ENCODE data around the gene CFAP99.

CFAP99 gene

DNA sequence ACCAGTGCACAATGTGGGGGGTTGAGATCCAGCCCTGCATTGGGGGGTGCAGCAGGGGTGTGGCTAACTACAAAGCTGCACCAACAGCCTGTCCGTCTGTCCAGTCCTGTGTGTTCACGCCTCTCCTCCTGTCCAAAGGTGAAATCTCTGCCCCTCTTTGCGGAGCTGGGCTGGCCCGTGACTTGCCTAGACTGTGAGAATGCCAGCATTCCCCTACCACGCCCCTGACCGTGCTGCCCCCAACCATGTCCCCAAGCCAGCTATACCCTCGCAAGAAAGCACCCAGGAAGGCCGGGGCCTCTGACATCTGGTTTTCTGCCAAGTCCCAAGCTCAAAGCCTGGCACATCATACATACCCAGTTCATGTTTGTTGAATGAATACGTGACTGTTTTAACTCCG lies 19.5 kb upstream of the CFAP99 start:
- no peak for TF ChIP-seq TAF1 (IDR thresholded peaks at IDR 0.05; ENCODE audit: low read depth)
- TF ChIP-seq ZBTB7A (IDR thresholded peaks at IDR 0.05; ENCODE audit: low read depth) = no peak
- no peak for TF ChIP-seq EP300 (IDR thresholded peaks at IDR 0.05; ENCODE audit: borderline replicate concordance)
- TF ChIP-seq TCF12 (IDR thresholded peaks at IDR 0.05; ENCODE audit: low read depth) = no peak
- TF ChIP-seq, protein P1, sequence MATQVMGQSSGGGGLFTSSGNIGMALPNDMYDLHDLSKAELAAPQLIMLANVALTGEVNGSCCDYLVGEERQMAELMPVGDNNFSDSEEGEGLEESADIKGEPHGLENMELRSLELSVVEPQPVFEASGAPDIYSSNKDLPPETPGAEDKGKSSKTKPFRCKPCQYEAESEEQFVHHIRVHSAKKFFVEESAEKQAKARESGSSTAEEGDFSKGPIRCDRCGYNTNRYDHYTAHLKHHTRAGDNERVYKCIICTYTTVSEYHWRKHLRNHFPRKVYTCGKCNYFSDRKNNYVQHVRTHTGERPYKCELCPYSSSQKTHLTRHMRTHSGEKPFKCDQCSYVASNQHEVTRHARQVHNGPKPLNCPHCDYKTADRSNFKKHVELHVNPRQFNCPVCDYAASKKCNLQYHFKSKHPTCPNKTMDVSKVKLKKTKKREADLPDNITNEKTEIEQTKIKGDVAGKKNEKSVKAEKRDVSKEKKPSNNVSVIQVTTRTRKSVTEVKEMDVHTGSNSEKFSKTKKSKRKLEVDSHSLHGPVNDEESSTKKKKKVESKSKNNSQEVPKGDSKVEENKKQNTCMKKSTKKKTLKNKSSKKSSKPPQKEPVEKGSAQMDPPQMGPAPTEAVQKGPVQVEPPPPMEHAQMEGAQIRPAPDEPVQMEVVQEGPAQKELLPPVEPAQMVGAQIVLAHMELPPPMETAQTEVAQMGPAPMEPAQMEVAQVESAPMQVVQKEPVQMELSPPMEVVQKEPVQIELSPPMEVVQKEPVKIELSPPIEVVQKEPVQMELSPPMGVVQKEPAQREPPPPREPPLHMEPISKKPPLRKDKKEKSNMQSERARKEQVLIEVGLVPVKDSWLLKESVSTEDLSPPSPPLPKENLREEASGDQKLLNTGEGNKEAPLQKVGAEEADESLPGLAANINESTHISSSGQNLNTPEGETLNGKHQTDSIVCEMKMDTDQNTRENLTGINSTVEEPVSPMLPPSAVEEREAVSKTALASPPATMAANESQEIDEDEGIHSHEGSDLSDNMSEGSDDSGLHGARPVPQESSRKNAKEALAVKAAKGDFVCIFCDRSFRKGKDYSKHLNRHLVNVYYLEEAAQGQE (IDR thresholded peaks at IDR 0.05; ENCODE audit: low read depth) = no peak
- TF ChIP-seq CREB1 (IDR thresholded peaks at IDR 0.05; ENCODE audit: low read depth) = no peak
- TF ChIP-seq, protein P2, sequence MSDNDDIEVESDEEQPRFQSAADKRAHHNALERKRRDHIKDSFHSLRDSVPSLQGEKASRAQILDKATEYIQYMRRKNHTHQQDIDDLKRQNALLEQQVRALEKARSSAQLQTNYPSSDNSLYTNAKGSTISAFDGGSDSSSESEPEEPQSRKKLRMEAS (IDR thresholded peaks at IDR 0.05) = no peak
- TF ChIP-seq, protein P3, sequence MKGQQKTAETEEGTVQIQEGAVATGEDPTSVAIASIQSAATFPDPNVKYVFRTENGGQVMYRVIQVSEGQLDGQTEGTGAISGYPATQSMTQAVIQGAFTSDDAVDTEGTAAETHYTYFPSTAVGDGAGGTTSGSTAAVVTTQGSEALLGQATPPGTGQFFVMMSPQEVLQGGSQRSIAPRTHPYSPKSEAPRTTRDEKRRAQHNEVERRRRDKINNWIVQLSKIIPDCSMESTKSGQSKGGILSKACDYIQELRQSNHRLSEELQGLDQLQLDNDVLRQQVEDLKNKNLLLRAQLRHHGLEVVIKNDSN (IDR thresholded peaks at IDR 0.05) = no peak
- TF ChIP-seq RAD21 (IDR thresholded peaks at IDR 0.05; ENCODE audit: low read depth) = no peak
- no peak for TF ChIP-seq TEAD4 (IDR thresholded peaks at IDR 0.05)
- no peak for TF ChIP-seq CEBPB (IDR thresholded peaks at IDR 0.05)

DNA sequence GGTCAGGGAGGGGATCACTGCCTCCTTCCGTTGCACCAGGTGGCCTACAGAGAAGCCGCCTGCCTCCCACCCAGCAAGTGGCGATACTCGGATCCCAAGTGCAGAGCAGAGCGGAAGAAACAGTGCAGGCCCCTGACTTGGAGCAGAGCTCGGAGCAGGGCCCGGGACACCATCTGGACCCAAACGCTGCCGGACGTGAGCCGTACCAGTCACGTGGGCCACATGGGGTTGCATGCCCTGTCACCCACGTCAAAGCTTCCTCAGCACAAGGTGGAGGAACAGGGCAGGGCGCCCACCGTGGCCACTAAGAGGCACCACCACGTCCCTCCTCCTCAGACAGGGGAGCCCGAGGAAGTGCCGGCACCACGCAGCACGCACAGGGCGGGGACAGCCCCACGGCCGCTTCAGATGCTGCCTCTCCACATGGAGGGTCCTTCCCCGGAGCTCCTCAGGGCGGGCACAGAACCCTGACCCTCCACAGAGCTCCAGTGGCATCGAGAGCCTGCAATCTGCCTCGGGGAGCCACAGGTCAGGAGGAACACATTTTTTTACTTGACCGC lies 19.0 kb upstream of the CFAP99 start:
- TF ChIP-seq NFIC (IDR thresholded peaks at IDR 0.05) = no peak
- TF ChIP-seq EGR1 (IDR thresholded peaks at IDR 0.05) = no peak
- TF ChIP-seq TCF12 (IDR thresholded peaks at IDR 0.05; ENCODE audit: low read depth) = no peak
- TF ChIP-seq EP300 (IDR thresholded peaks at IDR 0.05; ENCODE audit: borderline replicate concordance) = no peak
- no peak for TF ChIP-seq ZBTB7A (IDR thresholded peaks at IDR 0.05; ENCODE audit: low read depth)
- no peak for TF ChIP-seq TAF1 (IDR thresholded peaks at IDR 0.05; ENCODE audit: low read depth)
- TF ChIP-seq TEAD4 (IDR thresholded peaks at IDR 0.05) = no peak
- TF ChIP-seq, protein P3 (IDR thresholded peaks at IDR 0.05) = no peak
- no peak for TF ChIP-seq CREB1 (IDR thresholded peaks at IDR 0.05; ENCODE audit: low read depth)
- TF ChIP-seq CEBPB (IDR thresholded peaks at IDR 0.05) = no peak
- TF ChIP-seq, protein P2 (IDR thresholded peaks at IDR 0.05) = no peak
- TF ChIP-seq YY1 (IDR thresholded peaks at IDR 0.05; ENCODE audit: low read depth) = no peak

DNA sequence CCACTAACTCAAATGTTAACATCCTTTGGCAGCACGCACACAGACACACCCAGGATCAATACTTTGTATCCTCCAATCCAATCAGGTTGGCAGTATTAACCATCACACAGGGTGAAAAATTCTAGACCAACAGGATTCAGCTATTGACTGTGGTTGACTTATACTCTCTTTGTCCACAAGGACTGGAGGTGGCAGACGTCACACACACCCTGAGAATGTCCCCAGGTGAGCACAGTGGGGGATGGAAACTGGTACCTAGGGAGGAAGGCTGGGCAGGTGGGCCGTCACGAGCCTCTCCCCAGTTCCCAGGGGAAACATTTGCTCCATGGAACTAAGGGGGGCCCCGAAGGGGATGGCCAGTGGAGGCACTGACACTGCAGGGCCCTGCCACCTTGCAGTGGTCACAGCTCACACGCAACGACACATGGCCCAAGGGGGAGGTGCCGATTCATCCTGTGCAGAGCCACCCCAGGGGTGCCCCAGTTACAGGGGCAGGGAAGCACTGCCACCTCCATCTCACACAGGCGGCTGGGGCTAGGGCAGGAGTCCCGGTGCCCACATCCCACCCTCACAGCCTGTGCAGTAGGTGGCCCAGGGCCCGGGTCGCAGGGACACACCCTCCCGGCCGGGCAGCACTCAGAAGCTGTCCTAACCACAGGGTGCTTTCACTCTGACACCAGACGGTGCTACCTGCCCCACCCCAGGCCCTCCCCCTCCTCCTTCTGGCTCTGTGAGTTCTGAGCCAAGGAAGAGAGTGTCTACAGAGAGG lies 17.7 kb upstream of the CFAP99 start:
- TF ChIP-seq EP300 (IDR thresholded peaks at IDR 0.05; ENCODE audit: borderline replicate concordance) (no peak), RAD21 (IDR thresholded peaks at IDR 0.05; ENCODE audit: low read depth) (no peak), CEBPB (IDR thresholded peaks at IDR 0.05) (no peak), EGR1 (IDR thresholded peaks at IDR 0.05) (no peak), NFIC (IDR thresholded peaks at IDR 0.05) (no peak), ZBTB7A (IDR thresholded peaks at IDR 0.05; ENCODE audit: low read depth) (no peak), FOXM1 (IDR thresholded peaks at IDR 0.05; ENCODE audit: borderline replicate concordance, low read depth) (no peak), TAF1 (IDR thresholded peaks at IDR 0.05; ENCODE audit: low read depth) (no peak), CREB1 (IDR thresholded peaks at IDR 0.05; ENCODE audit: low read depth) (no peak)
- TF ChIP-seq, protein P2 (IDR thresholded peaks at IDR 0.05) = no peak
- TF ChIP-seq, protein P3 (IDR thresholded peaks at IDR 0.05) = no peak
- TF ChIP-seq, protein P1 (IDR thresholded peaks at IDR 0.05; ENCODE audit: low read depth) = no peak

DNA sequence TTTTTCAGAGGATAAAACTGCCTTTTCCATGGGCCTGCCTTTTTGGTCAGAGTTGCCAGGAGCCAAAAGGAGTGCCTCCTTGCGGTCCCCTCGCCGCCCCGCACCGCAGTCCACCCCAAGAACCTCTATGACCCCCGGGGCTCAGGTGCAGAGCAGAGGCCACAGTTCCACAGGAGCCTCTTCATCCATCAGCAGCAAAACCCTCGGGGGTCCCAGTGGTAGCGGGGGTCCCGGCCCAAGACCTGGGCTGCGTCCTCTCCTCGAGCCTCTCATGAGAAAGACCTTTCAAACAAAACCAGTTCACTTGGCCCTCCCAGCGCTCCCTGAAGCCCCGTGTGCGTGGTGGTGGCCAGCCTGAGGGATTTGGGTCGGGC lies 17.2 kb upstream of the CFAP99 start:
- TF ChIP-seq EGR1 (IDR thresholded peaks at IDR 0.05) = no peak
- no peak for TF ChIP-seq EP300 (IDR thresholded peaks at IDR 0.05; ENCODE audit: borderline replicate concordance)
- no peak for TF ChIP-seq YY1 (IDR thresholded peaks at IDR 0.05; ENCODE audit: low read depth)
- no peak for TF ChIP-seq TEAD4 (IDR thresholded peaks at IDR 0.05)
- TF ChIP-seq ZBTB7A (IDR thresholded peaks at IDR 0.05; ENCODE audit: low read depth) = no peak
- TF ChIP-seq NFIC (IDR thresholded peaks at IDR 0.05) = no peak
- no peak for TF ChIP-seq CREB1 (IDR thresholded peaks at IDR 0.05; ENCODE audit: low read depth)
- TF ChIP-seq RAD21 (IDR thresholded peaks at IDR 0.05; ENCODE audit: low read depth) = no peak
- TF ChIP-seq CEBPB (IDR thresholded peaks at IDR 0.05) = no peak
- TF ChIP-seq, protein P3 (IDR thresholded peaks at IDR 0.05) = no peak
- no peak for TF ChIP-seq FOXM1 (IDR thresholded peaks at IDR 0.05; ENCODE audit: borderline replicate concordance, low read depth)
